Activated CD4-positive, alpha-beta T cell treated with anti-CD3 and anti-CD28 coated beads, Interleukin-2, Interleukin-6, amounts not matched to agents 100 ng/mL and 50 ng/mL, durations not matched to agents 16 hours and 8 hours (primary cell): ENCODE data around the gene DCDC2C.

Experiments used
- DNase-seq: peaks from one replicate; pipeline ENCODE4 v3.0.0-alpha.2; 2020

Gene DCDC2C

GRCh38 chr2:3703236-3703756 is at the start of gene DCDC2C:
Gene DCDC2C (plus strand): TSS chr2:3703575. CDS start chr2:3703752, 177 bp downstream.
- DNase-seq, result no peak

- DNase-seq, result no peak
Measured at GRCh38 chr2:3654011-3654410, 49.4 kb upstream of the DCDC2C start.

GRCh38 chr2:3654531-3655225 is 48.7 kb upstream of the DCDC2C start:
- DNase-seq, result no peak

GRCh38 chr2:3655871-3656761 is 47.3 kb upstream of the DCDC2C start:
- DNase-seq, result no peak

- no peak for DNase-seq
Measured at GRCh38 chr2:3656762-3657721, 46.3 kb upstream of the DCDC2C start.

- no peak for DNase-seq
Measured at GRCh38 chr2:3657881-3658280, 45.5 kb upstream of the DCDC2C start, which contains the start of gene ALLC. Gene ALLC (plus strand): TSS chr2:3658200. CDS start chr2:3671158, 12,958 bp downstream.

- peak; percentile 35 for DNase-seq
Measured at GRCh38 chr2:3659447-3660432, 43.6 kb upstream of the DCDC2C start.

GRCh38 chr2:3660640-3661039 is 42.7 kb upstream of the DCDC2C start:
- peak; percentile 74 for DNase-seq

GRCh38 chr2:3661149-3661660 is 42.2 kb upstream of the DCDC2C start:
- no peak for DNase-seq

- DNase-seq, result peak; percentile 31
Measured at GRCh38 chr2:3662239-3662638, 41.1 kb upstream of the DCDC2C start.

GRCh38 chr2:3664118-3664517 is 39.3 kb upstream of the DCDC2C start:
- no peak for DNase-seq

- DNase-seq, result no peak
Measured at GRCh38 chr2:3664925-3665324, 38.5 kb upstream of the DCDC2C start.

GRCh38 chr2:3665886-3666612 is 37.3 kb upstream of the DCDC2C start:
- DNase-seq, result no peak

GRCh38 chr2:3666613-3666975 is 36.8 kb upstream of the DCDC2C start:
- no peak for DNase-seq

GRCh38 chr2:3667151-3667631 is 36.2 kb upstream of the DCDC2C start:
- DNase-seq, result no peak

- no peak for DNase-seq
Measured at GRCh38 chr2:3669656-3670055, 33.7 kb upstream of the DCDC2C start.

- DNase-seq, result no peak
Measured at GRCh38 chr2:3670376-3670775, 33.0 kb upstream of the DCDC2C start.

GRCh38 chr2:3670941-3671340 is 32.4 kb upstream of the DCDC2C start:
- DNase-seq, result no peak

- DNase-seq, result no peak
Measured at GRCh38 chr2:3672861-3673678, 30.3 kb upstream of the DCDC2C start.
